Measurements from ENCODE around the gene ZFX. TPM values are rescaled to one million over a fixed set of nuclear protein-coding genes. Genes with fewer than 3 reads are reported as not detected.

Gene ZFX
- total RNA-seq, 1 donor from 2014 or later: 34.1 TPM

DNA sequence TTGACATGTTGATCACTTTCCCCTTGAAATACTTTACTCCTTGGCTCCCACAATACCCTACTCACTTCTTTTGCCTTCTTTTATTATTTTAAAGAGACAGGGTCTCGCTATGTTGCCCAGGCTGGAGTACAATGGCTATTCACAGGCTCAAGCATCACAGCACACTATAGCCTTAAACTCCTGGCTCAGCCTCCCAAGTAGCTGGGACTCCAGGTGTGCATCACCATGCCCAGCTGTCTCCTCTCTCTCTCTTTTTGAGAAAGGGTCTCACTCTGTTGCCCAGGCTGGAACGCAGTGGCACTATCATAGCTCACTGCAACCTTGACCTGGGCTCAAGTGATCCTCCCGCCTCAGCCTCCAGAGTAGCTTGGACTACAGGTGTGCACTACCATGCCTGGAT lies 112.8 kb downstream of the ZFX start:
- no peaks in the 10 kb centered on the region for H3K27me3 Mint-ChIP-seq (ENCODE audit: low read depth)
- H3K36me3 Mint-ChIP-seq (ENCODE audit: low read depth): no peaks in the 10 kb centered on the region
- peaks cover 13% of the 10 kb centered on the region for H3K4me1 Mint-ChIP-seq (ENCODE audit: low read depth)
- DNase-seq (ENCODE audit: low spot score): no peak
- no peak overlapping the region for H3K27ac Mint-ChIP-seq
- intact Hi-C loops (cut with micrococcal nuclease): no loop called here
- H3K4me3 Mint-ChIP-seq (ENCODE audit: low read depth): no peak overlapping the region
- no peaks in the 10 kb centered on the region for H3K9me3 Mint-ChIP-seq

DNA sequence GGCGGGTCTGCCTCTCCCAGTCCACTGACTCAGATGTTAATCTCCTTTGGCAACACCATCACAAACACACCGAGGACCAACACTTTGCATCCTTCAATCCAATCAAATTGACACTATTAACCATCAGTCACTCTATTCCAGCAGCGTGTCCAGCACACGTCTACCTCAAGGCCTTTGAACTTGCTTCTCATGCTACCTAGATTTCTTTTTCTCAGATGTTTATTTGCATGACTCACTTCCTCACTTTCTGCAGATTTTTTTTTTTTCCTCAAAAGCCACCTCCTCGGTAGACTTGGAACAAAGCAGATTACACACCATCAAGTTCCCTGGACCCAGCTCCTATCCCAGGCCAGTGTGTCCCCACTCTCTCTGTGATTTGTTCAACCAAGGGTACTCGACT lies 114.9 kb downstream of the ZFX start:
- Mint-ChIP-seq H3K27me3 (ENCODE audit: low read depth) (no peaks in the 10 kb centered on the region), H3K9me3 (no peaks in the 10 kb centered on the region), H3K4me3 (ENCODE audit: low read depth) (no peak overlapping the region), H3K36me3 (ENCODE audit: low read depth) (no peaks in the 10 kb centered on the region), H3K4me1 (ENCODE audit: low read depth) (peaks cover 13% of the 10 kb centered on the region), H3K27ac (no peak overlapping the region)
- intact Hi-C loops (cut with micrococcal nuclease): no loop called here
- no peak for DNase-seq (ENCODE audit: low spot score)

Other genes starting within 250 kb of the ZFX start
- 21.9 and 22.4 TPM in 2 replicates for gene APOO, start 241.8 kb upstream of the ZFX start, total RNA-seq
- gene CXorf58, start 241.7 kb upstream of the ZFX start, total RNA-seq: 0.21 TPM in 1 of 2 replicates, not detected in the other
- 10.3 and 11.3 TPM in 2 replicates for gene KLHL15, start 122.5 kb upstream of the ZFX start, total RNA-seq
- 188 and 189 TPM in 2 replicates for gene EIF2S3, start 94.8 kb upstream of the ZFX start, total RNA-seq
- gene SUPT20HL2, start 164.3 kb downstream of the ZFX start, total RNA-seq: not detected in 2 replicates
- gene SUPT20HL1, start 210.9 kb downstream of the ZFX start, total RNA-seq: not detected in 2 replicates

Data from activated T-helper 2 cell treated with anti-CD3 and anti-CD28 coated beads, Interferon-gamma antibody, Interleukin-2, Interleukin-4, amounts not matched to agents 10 μg/mL and 5 μg/mL and 100 μg/mL, durations not matched to agents 14 hours and 24 hours and 36 hours (primary cell).